Stimulated activated CD8-positive, alpha-beta memory T cell treated with anti-CD3 and anti-CD28 coated beads, Interleukin-12 subunit alpha, Interleukin-12 subunit beta, amount 100 ng/mL, for 1 hour (primary cell): ENCODE data around the gene GSPT1.

ENCODE experiments used
- DNase-seq: peaks from one replicate; pipeline ENCODE4 v3.0.0-alpha.2; 2020; ENCODE audit warnings: low read depth

The GSPT1 gene

GRCh38 chr16:11913425-11914079 is 2.2 kb downstream of the GSPT1 start:
- DNase-seq: no peak

- no peak for DNase-seq
Observed at GRCh38 chr16:11909653-11910545, 5.9 kb downstream of the GSPT1 start.

- DNase-seq: no peak
Observed at GRCh38 chr16:11907160-11907970, 8.4 kb downstream of the GSPT1 start.

- DNase-seq: no peak
Observed at GRCh38 chr16:11903906-11904305, 11.8 kb downstream of the GSPT1 start.

- DNase-seq: no peak
Observed at GRCh38 chr16:11901091-11901490, 14.7 kb downstream of the GSPT1 start.

GRCh38 chr16:11896486-11897176 is 19.1 kb downstream of the GSPT1 start:
- no peak for DNase-seq

- DNase-seq: no peak
Observed at GRCh38 chr16:11893571-11893970, 22.2 kb downstream of the GSPT1 start.

GRCh38 chr16:11892761-11893160 is 23.0 kb downstream of the GSPT1 start:
- no peak for DNase-seq

- DNase-seq: no peak
Observed at GRCh38 chr16:11890231-11890965, 25.4 kb downstream of the GSPT1 start.

- DNase-seq: no peak
Observed at GRCh38 chr16:11886881-11887280, 28.9 kb downstream of the GSPT1 start.

- no peak for DNase-seq
Observed at GRCh38 chr16:11884035-11884434, 31.7 kb downstream of the GSPT1 start.

GRCh38 chr16:11880007-11880406 is 35.7 kb downstream of the GSPT1 start:
- no peak for DNase-seq

GRCh38 chr16:11877374-11877773 is 38.4 kb downstream of the GSPT1 start:
- no peak for DNase-seq

GRCh38 chr16:11876306-11876705 is 39.5 kb downstream of the GSPT1 start:
- DNase-seq: no peak

GRCh38 chr16:11875721-11876120 is 40.0 kb downstream of the GSPT1 start:
- DNase-seq: no peak

GRCh38 chr16:11871193-11871592 is 44.6 kb downstream of the GSPT1 start:
- DNase-seq: no peak

- no peak for DNase-seq
Observed at GRCh38 chr16:11870399-11870798, 45.4 kb downstream of the GSPT1 start.

GRCh38 chr16:11869353-11870228 is 46.2 kb downstream of the GSPT1 start:
- no peak for DNase-seq

- DNase-seq: no peak
Observed at GRCh38 chr16:11868412-11868980, 47.3 kb downstream of the GSPT1 start.

- no peak for DNase-seq
Observed at GRCh38 chr16:11862489-11862888, 53.3 kb downstream of the GSPT1 start.
